GM21825 (cell line): ENCODE data around the gene RNLS.

ENCODE experiments used
- ATAC-seq: cut with Tn5 transposase; IDR thresholded peaks from one replicate; pipeline ENCODE4 v1.9.1; 2021; ENCODE audit warnings: mild to moderate bottlenecking, moderate library complexity; ENCODE audit not compliant: unreplicated experiment

RNLS gene

DNA sequence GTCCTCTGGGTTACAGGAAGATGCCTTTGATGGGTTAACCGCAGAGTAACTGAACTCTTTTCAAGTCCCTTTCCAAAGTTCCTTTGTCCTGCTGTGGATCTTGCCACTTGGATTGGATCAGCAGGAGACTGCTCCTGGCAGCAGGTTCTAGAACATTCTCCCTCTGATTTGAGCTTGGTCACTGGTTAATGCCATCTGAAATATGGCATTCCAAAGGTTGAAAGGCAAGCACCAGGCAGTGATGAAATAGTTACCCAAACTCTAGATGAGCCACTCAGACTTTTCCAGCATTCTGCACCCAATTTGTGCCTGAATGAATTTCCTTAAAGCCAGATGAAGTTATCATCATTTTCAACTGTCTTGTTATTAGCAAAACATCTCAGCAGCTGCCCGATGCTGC, 343.9 kb downstream of the RNLS start:
- ATAC-seq = no peak

DNA sequence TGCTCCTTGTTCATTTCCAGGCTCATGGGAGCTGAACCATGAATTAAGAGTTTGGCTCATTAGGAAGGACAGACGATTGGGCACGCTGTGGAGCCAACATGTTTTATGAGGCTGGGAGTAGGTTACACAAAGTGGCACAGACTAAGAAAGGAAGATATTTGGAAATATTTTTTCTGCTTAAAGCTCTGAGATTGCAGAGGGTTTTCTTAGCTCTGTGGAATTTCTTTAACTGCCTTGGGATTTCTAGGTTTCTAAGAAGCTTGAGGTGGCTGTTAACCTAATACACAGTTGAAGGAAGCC, 344.6 kb downstream of the RNLS start:
- ATAC-seq = no peak

DNA sequence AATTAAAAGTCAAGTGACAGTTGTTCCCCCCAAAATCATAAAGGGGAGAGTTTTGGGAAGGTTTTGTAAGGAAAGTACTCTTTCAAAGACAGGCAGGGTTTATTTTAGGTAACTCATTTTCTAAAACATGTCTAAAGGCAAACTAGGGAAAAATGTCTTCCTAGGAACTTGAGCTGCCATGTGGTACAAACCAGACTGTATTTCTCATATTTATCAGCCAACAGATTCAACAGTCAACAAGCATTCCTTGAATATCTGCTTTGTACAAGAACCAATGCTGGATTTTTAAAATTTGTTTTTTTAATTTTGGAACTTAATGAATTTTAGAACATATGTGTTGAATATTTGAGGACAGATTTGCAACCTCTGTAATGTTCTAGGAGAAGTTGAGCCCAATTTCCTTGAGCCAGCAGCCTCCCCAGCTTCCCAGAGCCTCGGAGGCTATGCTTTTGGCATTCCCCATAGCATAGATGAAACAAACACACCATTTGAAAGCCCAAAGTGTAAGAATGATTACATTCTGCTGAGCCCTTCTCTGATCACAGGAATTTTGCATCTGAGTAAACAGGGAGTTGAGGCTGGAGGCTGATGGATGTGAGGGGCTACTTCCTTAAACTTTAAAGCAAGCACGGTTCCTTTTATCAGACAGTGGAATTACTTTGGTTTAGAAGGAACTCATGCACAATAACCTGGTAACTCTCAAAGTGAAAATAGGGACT, 345.1 kb downstream of the RNLS start:
- no peak for ATAC-seq

DNA sequence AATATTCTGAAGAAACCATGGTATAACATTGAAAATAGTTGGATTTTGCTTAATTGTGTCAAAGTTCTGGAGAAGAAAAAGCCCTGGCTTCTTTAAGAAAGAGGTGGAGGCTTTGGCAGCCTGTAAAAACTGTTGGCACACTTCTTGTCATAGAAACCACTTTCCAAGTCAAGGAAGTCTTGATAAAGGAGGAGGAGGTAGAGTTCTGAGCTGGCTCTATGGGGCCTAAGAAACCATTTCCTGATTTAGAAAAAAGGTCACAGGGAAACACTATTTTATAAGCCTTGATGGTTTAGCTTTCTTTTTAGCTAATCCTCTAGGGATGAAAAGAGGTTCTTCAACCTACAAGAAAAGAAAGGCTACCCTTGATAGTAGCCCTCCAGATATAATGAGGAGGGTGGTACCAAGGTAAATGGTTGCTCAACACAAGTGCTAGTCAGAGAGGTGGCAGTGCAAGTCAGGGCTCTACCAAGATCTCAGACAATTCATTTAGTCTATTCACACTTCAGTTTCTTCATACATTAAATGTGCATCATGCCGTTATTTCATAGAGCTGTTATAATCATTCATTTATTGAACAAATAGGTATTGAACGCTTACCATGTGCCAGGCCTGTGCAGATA, 346.9 kb downstream of the RNLS start:
- no peak for ATAC-seq

DNA sequence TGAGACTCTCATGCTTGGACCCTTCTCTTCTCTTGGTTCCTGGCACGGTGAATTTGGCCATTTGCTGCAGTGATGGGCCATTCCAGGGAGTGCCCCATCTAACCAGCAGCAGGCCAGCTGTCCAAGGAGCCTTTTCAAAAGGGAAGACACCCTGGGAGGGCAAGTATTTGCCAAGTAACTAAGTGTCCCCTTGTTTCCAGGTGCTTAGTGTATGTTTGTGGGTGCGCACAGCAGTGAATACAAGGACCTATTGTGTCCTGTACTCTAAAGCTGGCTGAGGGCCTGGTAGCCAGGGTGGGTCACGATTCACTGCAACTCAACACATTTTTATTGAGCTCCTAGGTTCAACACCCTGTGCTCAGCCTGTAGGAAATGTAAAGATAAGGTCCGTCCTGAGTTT, 348.8 kb downstream of the RNLS start:
- ATAC-seq = no peak

DNA sequence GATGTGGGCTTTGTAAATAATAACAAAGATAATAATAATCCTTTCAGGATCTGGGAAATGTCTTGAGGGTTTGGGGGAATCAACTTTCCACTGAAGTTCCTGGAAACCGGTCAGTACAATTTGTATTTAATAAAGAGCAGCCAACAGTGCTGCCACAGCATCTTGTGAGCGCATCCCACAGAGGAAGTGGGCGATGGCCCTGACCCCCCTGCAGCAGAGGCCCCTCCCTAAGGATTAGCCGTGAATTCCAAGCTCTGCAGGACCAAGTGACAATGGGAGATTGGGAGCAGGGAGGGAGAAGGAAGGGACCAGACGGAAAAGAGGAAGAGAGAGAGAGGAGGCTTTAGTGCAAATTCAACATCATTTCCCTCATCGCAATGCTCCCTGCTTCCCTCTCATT, 349.2 kb downstream of the RNLS start:
- ATAC-seq = no peak

DNA sequence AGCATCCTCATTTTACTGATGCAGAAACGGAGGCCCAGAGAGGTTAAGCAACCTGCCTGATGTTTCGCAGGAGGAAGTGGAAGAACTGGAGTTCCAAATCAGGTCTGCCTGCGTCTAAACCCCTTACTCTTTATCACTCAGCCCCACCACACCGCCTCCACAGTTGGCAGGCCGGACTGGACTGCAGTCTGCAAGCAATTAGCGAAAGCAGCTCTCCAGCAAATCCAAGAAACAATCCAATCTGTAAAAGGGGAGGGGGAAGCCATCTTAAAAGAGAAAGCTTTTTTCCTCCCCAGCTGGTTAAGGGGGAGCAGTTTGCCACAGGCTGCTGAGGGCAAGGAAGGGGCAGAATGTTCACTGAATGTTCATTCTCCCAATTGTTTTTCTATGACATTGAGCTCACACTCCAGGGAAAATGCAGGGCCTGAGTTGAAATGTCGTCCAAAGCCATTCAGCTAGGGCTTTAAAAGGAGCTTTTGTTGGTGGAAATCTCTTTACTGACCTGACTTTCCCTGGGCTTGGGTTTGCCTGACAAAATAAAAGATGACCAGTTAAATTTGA, 350.1 kb downstream of the RNLS start:
- ATAC-seq = no peak

DNA sequence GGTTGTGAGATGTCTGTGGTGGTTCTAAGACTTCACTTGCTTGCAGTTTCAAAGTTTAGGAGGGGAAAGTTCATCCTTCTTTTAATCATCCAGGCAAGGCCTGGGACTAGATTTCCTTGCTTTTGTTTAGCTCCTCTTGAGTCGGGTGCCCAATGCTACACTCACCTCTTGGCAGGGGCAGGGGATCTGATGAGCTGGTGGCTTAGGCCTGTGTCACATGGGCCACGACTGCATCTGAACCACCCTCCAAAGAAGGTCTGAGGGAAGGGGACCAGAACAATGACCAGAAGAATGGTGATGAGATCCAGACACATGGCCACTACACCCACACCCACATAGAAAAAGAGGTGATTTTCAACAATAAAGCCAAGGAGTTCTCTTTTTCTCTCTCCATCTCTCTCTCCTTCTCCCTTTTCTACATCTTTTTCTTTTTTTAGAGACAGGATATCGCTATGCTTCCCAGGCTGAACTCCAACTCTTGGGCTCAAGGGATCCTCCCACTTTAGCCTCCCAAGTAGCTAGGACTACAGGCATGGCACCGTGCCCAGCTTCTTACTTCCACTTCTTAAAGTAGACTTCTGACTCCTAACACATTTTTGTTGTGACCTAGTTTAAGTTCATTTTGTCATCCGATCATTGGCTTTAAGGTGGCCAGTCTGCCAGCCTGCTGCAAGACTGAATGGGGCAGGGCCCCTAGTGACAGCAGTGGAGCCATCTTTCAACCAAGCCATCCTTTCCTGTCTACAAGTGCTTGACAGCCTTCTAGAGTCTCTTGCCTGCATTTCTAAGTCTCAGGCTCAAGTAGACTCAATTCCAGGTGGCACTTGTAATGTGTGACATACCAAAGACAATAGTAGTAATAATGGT, 350.9 kb downstream of the RNLS start:
- ATAC-seq = no peak

DNA sequence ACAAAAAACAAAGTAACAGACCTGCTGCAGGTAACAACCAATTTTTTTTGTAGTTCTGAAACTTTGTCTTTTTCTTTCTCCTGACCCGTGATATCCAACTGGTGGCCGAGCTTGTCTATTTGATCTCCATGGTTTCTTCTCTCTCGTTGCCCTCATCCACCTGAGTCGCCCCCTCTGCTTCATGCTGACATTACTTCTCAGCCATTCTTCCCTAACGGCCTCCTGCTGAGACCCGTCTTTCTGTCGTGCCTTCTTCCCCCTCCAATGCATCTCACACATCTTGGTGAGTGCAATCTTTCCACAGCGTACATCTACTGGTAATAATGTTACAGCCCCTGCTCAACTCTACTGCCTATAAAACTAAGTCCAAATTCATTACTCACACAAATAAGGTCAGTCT, 352.9 kb downstream of the RNLS start:
- no peak for ATAC-seq

DNA sequence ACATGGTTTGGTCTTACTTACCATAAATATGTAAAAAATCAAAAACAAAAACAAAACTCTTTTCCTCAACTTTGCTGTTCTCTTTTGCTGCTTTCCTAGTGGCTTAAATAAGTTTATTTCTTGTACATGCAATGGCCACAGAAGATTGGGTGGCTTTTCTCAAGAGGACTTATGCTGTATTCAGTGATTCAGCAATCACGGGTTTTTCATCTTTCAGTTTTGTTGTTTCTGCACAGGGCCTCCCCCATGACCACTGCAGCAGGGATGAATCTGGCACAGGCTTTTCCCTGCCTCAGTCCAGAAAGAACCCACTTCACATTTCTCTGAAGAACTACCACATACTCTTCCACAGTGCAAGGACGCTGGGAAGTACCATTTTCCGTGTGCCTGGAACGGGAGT, 355.0 kb downstream of the RNLS start:
- ATAC-seq = no peak

DNA sequence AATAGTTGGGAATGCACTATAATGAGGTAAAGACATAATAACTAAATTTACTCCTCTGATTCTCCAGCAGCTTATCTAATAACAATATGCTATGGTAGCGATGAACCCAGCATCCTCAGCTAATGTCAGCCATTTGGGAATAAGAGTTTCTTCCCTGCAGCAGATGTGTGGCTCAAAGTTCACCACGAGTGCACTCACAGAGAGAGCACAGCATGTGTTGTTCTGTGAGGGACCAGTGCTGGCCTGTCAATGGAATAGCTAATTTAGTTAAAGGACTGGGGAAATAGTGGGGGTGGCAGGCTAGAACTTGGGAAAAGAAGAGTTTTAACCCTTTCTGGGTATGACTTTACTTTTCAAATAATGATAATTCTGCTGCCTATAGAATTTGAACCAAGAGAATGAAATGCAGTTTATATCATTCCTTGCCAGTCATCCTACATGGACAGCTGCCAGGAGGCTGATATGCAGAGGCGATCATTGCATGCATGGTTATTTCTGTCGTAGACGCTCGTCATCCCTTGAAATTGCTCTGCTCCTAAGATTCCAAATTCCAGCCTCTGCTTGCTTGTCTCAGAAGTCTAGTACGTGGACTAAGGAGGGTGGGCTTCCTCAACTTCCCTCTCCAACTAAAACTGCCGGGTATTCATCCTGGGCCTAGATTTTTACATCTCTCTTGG, 355.6 kb downstream of the RNLS start:
- no peak for ATAC-seq

DNA sequence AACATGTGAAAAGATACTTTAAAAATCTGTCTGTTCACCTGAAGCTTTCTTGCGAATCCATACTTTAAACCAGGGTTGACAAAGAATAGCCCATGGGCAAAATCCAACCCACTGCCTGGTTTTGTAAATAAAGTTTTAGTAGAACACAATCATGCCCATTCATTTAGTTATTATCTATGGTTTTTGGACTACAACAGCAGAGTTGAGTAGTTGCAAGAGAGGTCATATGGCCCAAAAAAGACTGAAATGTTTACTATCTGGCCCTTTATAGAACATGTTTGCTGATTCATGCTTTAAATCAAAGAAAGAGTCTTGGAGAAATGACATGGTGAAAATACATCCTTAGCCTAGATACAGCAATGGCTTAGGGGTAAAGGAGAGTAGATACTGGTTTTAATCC, 356.2 kb downstream of the RNLS start:
- no peak for ATAC-seq

DNA sequence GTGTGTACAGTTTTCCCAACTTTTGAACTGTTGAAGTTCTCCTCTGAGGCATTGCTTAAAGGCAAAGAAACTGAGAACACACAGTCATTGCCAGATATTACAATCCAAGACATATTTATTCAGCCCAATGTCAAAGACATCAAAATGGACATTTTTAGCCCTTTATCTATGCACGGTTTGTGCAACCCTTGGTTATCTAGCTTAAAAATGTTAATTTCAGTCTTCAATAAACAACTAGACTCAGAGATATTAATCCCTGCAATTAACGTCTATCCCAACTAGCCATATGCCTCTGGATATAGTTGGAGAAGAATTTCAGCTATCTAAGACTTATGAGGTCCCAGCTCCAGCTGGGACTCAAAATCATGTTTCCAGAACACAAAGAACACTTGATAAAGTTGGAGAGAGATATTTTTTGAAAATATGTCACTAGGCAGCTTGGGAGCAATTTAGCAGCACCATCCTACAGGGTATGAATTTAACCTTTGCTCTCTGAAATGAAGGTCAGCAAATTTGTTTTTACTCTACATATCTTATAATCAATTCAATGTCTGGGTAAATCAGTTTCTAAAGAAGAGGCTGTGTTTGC, 357.0 kb downstream of the RNLS start:
- ATAC-seq = no peak
